HG03135 (cell line): ENCODE data around the gene ERBB3.
"Not testable (repeated sequence)": the region's sequence is repeated elsewhere in the genome, so short reads cannot be mapped to it uniquely, and the experiment has no call there.

Experiments
- ATAC-seq: cut with Tn5 transposase; IDR thresholded peaks from one replicate; pipeline ENCODE4 v1.9.1; 2021; ENCODE audit warnings: mild to moderate bottlenecking, moderate library complexity; ENCODE audit not compliant: unreplicated experiment

Gene ERBB3

GRCh38 chr12:56079723-56080555 lies at the start of gene ERBB3:
ERBB3 (plus strand) TSS chr12:56080165; CDS start chr12:56080301, 136 bp downstream.
- no peak for ATAC-seq

DNA sequence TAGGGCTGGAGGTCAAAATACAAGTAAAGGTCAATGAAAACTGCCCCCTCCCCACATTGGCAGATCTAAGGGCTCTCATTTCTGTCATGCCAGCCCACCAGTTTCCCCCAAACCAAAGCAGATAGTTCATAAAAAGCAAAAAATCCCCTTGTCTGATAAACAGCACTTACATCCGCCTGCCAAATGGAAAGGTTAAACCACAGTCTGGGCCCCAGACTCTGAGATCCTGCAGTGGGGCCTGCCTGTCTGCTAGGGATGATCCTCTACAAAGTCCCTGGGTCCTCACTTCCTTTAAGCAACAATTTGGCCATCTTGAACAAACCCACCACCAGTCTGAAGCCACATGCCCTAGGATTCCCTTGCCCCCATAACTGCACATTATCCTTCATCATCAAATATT lies 48.0 kb upstream of the ERBB3 start:
- no peak for ATAC-seq

GRCh38 chr12:56034586-56035332 lies 45.2 kb upstream of the ERBB3 start:
- no peak for ATAC-seq

DNA sequence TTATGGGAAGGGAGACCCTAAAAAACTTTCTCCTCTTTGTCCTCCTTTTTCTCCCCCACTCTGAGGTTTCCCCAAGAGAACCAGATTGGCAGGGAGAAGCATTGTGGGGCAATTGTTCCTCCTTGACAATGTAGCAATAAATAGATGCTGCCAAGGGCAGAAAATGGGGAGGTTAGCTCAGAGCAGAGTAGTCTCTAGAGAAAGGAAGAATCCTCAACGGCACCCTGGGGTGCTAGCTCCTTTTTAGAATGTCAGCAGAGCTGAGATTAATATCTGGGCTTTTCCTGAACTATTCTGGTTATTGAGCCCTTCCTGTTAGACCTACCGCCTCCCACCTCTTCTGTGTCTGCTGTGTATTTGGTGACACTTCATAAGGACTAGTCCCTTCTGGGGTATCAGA lies 42.8 kb upstream of the ERBB3 start:
- ATAC-seq, result no peak

DNA sequence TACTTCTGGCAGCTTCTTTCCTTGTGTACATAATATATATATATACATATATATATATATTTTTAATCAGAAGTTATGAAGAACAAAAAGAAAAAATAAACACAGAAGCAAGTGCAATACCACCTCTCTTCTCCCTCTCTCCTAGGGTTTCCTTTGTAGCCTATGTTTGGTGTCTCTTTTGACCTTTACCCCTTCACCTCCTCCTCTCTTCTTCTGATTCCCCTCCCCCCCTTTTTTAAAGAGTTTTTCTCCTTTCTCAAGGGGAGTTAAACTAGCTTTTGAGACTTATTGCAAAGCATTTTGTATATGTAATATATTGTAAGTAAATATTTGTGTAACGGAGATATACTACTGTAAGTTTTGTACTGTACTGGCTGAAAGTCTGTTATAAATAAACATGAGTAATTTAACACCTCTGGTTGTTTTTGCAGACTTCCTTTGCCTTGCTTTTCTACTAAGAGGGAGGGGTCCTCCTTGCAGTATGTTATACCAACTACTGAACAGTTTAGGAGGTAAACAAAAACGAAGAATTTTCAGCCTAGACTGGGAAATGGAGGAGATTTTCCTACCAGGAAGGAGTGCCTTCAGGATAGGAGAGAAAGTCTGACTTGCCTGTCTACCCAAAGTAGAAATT lies 41.8 kb upstream of the ERBB3 start:
- ATAC-seq, result no peak

- ATAC-seq, result no peak
Observed at GRCh38 chr12:56040151-56040550, 39.8 kb upstream of the ERBB3 start.

- ATAC-seq, result no peak
Observed at GRCh38 chr12:56040963-56041551, 38.9 kb upstream of the ERBB3 start.

DNA sequence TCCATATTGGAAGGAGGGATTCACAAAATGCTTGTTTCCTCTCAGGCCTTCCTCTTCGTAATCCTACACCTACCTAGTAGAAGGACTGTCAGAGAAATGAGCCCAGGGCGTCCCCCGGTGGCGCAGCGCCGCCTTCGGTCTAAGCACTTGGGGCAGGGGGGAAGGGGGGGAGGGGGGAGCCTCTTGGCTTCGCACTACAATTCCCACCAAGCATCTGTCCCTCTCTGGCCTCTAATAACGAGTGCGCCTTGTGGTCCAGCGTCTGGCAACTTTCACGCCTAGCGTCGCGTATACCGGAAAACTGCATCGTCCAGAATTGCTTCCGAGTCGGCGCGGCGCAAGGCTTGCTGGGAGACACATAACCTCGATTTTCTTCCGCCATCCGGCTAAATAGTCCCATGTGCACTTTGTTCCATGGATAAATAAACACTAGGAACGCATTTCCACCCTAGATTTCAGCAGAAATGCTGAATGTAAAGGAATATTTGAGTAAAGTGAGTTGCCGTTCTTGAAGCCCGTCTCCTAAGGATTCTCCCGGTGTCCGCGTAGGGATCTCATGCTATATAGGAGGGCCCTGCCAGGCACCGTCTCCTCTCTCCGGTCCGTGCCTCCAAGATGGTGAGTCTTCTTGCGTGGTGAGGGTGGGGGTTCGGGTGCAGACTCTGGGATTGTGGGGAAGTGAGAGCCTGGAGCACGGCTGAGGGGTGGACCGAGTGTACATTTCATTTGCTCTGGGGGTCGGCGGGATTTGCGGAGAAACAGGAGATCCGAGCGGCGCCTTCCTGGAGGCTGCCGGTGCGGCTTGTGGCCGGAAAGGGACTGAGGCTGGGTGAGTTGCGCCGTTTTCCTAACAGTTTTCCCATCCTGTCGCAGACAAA lies 38.2 kb upstream of the ERBB3 start, which contains the start of gene RPS26:
TSS of gene RPS26 (plus strand) at position 367 of the 878 bp plus-strand sequence. CDS start at position 616, 249 bp downstream.
- ATAC-seq, result peak; percentile 93

DNA sequence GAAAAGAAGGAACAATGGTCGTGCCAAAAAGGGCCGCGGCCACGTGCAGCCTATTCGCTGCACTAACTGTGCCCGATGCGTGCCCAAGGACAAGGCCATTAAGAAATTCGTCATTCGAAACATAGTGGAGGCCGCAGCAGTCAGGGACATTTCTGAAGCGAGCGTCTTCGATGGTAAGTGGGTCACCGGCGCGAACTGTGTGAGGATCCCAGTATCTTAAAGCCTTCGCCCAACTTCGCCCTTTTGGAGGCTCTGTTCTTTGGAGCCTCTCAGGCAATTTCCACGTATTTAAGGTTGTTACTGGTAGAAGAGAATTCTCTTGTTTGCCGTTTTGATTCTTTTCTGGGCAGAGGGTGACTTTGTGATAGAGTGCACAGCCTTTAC lies 37.5 kb upstream of the ERBB3 start:
- not testable (repeated sequence) for ATAC-seq

DNA sequence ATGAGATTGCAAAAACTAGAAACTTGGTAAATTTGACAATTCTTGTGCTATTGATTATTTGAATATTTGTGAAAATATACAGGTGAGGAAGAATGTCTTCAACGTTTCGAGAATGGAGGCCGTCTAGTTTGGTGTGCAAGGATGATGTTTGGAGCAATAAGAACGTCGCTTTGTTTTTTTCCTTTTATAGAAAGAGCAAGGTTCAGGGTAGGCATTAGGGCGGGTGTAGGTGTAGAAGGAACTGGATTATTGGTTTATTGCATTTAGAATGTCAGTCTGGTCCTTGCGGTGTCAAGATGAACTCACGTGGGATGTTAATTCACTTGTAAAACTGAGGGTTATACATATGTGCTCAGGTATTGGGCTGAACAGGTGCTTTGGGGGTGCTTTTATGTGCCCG lies 37.1 kb upstream of the ERBB3 start:
- ATAC-seq, result no peak

- no peak for ATAC-seq
Observed at GRCh38 chr12:56046027-56046780, 33.8 kb upstream of the ERBB3 start.

DNA sequence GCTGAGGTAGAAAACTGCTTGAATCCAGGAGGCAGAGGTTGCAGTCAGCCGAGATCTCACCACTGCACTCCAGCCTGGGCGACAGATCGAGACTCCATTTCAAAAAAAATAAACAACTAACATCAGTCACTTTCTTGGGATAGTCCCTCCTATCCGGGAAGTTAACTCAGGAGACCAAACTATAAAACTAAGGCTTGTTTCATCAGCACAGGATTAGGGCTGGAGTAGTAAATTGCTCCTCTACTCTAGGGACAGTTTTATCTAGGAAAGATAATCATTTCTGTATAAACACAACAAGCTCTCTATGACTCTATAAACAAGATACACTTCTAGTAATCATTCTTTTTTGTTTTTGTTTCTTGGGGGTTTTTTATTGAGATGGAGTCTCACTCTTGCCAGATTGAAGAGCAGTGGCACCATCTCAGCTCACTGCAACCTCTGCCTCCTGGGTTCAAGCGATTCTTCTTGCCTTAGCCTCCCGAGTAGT lies 26.5 kb upstream of the ERBB3 start:
- ATAC-seq, result no peak

DNA sequence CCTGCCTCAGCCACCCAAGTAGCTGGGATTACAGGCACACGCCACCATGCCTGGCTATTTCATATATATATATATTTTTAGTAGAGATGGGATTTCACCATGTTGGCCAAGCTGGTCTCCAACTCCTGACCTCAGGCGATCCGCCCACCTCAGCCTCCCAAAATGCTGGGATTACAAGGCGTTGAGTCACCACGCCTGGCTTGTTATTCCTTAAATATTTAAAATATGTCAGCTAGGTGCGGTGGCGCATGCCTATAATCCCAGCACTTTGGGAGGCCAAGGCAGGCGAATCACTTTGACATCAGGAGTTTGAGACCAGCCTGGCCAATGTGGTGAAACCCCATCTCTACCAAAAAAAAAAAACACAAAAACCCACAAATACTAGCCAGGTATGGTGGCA lies 20.0 kb upstream of the ERBB3 start:
- not testable (repeated sequence) for ATAC-seq

GRCh38 chr12:56061982-56062381 lies 18.0 kb upstream of the ERBB3 start:
- no peak for ATAC-seq

DNA sequence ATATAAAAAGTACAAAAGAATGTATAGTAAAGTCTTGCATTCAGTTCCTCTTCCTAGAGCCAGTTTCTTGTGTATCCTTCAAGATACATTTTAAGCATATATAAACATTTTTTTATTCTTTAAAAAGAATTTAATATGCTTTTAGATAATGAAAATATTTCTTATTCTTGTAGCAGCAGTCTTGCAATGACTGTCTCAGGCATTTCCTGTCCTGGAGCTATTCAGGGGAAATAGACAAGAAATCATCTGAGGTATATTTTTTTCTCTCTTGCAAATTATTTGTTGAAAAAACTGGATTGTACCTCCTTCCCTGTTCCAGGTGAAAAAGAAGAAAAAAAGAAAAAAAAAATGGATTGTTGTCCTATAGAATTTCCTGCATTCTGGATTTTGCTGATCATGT lies 17.0 kb upstream of the ERBB3 start:
- no peak for ATAC-seq

DNA sequence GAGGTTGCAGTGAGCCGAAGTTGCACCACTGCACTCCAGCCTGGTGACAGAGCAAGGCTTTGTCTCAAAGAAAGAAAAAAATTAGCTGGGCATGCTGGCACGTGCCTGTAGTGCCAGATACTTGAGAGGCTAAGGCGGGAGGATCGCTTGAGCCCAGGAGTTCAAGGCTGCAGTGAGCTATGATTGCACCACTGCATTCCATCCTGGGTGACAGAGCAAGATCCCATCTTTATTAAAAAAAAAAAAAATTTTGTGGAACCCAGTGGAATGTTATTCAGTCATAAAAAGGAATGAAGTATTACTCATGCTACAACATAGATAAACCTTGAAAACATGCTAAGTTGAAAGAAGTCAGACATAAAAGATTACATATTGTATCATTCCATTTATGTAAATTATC lies 8.3 kb upstream of the ERBB3 start:
- ATAC-seq, result no peak

- no peak for ATAC-seq
Observed at GRCh38 chr12:56074396-56074795, 5.6 kb upstream of the ERBB3 start.

GRCh38 chr12:56077966-56078365 lies 2.0 kb upstream of the ERBB3 start:
- not testable (repeated sequence) for ATAC-seq

- ATAC-seq, result no peak
Observed at GRCh38 chr12:56078427-56078826, 1.5 kb upstream of the ERBB3 start.
